Breast epithelium (tissue), 3 donors: Measurements from ENCODE around the gene NPAS4.
"Not testable (repeated sequence)": the region's sequence is repeated elsewhere in the genome, so short reads cannot be mapped to it uniquely, and the experiment has no call there.

Source experiments
- POLR2A ChIP-seq: fragments of 450-650 bp; IDR thresholded peaks from one replicate; pipeline ENCODE4 v1.6.1; 2016; ENCODE audit warnings: antibody characterized with exemption, mild to moderate bottlenecking, moderate library complexity
- POLR2AphosphoS5 ChIP-seq, 3 donors: sonication (generic); formaldehyde crosslinking; IDR thresholded peaks; one replicate each; pipeline ENCODE4 v1.6.1; 2017; ENCODE audit warnings: antibody characterized with exemption in 3 of 3
- TF ChIP-seq, protein P1 (sequence below), 3 donors: fragments of 450-650 bp; IDR thresholded peaks; one replicate each; pipeline ENCODE4 v1.5.1; 2016 to 2017; ENCODE audit warnings: antibody characterized with exemption in 3 of 3, mild to moderate bottlenecking in 3 of 3, moderate library complexity in 3 of 3

GRCh38 chr11:66464116-66464515, 43.3 kb downstream of the NPAS4 start:
- TF ChIP-seq POLR2A; POLR2AphosphoS5 (IDR thresholded peaks at IDR 0.05): not testable (repeated sequence)
- TF ChIP-seq, protein P1, sequence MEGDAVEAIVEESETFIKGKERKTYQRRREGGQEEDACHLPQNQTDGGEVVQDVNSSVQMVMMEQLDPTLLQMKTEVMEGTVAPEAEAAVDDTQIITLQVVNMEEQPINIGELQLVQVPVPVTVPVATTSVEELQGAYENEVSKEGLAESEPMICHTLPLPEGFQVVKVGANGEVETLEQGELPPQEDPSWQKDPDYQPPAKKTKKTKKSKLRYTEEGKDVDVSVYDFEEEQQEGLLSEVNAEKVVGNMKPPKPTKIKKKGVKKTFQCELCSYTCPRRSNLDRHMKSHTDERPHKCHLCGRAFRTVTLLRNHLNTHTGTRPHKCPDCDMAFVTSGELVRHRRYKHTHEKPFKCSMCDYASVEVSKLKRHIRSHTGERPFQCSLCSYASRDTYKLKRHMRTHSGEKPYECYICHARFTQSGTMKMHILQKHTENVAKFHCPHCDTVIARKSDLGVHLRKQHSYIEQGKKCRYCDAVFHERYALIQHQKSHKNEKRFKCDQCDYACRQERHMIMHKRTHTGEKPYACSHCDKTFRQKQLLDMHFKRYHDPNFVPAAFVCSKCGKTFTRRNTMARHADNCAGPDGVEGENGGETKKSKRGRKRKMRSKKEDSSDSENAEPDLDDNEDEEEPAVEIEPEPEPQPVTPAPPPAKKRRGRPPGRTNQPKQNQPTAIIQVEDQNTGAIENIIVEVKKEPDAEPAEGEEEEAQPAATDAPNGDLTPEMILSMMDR (IDR thresholded peaks at IDR 0.05) = not testable (repeated sequence)
